Mucosa of descending colon (tissue), 3 donors: ENCODE results near the gene JPT1. TPM values are rescaled to one million over a fixed set of nuclear protein-coding genes. Genes with fewer than 3 reads are reported as not detected.

ENCODE experiments used
- ATAC-seq: fragments of 200-7000 bp; cut with Tn5 transposase; one replicate; pipeline ENCODE4 v1.9.1; 2020; ENCODE audit warnings: mild to moderate bottlenecking, moderate library complexity
- DNase-seq, 3 donors: peaks; one replicate each; pipeline ENCODE4 v3.0.0-alpha.2; 2020
- H3K36me3 ChIP-seq: fragments of 200-600 bp; one replicate; pipeline ENCODE4 v1.8.0; 2021; ENCODE audit warnings: low read depth, mild to moderate bottlenecking
- H3K4me1 ChIP-seq: fragments of 200-600 bp; one replicate; pipeline ENCODE4 v1.8.0; 2021; ENCODE audit warnings: low read depth, mild to moderate bottlenecking
- H3K4me3 ChIP-seq: fragments of 200-600 bp; one replicate; pipeline ENCODE4 v1.8.0; 2021; ENCODE audit warnings: mild to moderate bottlenecking
- H3K9me3 ChIP-seq: fragments of 200-600 bp; one replicate; pipeline ENCODE4 v1.8.0; 2021; ENCODE audit warnings: mild to moderate bottlenecking
- CTCF ChIP-seq: fragments of 200-600 bp; IDR thresholded peaks from one replicate; pipeline ENCODE4 v1.8.0; 2022; ENCODE audit warnings: antibody characterized with exemption, mild to moderate bottlenecking
- intact Hi-C, 2 donors: fragments of 100-400 bp; cut with DNase I in 1 of 2; cut with micrococcal nuclease in 1 of 2; formaldehyde crosslinking; loops; one replicate each; pipeline versions ENCODE4 v1.11.0 to v1.11.1; 2022; cut with DNase I, micrococcal nuclease
- total RNA-seq, 3 donors: library from RNA; stranded (reverse); fragmentation: NEBNext Ultra II Directional in 2 of 3; extraction: Animal tissue kit (Norgen Biotek cat#: 25700) in 2 of 3; gene quantifications; one replicate each; pipeline versions ENCODE4 v1.2.1 to v1.2.4, GENCODE V29; 2021 to 2023
- donor health status: DM: no; HTN: no; CAD: no; lungs with moderate emphysema.
- donor health status: DM: no; HTN: no; CAD: no.
- donor health status: DM: no; HTN: yes; CAD: no.

Gene JPT1
- total RNA-seq, 3 donors from 2014 or later, result 105 to 314 (median 209) TPM

DNA sequence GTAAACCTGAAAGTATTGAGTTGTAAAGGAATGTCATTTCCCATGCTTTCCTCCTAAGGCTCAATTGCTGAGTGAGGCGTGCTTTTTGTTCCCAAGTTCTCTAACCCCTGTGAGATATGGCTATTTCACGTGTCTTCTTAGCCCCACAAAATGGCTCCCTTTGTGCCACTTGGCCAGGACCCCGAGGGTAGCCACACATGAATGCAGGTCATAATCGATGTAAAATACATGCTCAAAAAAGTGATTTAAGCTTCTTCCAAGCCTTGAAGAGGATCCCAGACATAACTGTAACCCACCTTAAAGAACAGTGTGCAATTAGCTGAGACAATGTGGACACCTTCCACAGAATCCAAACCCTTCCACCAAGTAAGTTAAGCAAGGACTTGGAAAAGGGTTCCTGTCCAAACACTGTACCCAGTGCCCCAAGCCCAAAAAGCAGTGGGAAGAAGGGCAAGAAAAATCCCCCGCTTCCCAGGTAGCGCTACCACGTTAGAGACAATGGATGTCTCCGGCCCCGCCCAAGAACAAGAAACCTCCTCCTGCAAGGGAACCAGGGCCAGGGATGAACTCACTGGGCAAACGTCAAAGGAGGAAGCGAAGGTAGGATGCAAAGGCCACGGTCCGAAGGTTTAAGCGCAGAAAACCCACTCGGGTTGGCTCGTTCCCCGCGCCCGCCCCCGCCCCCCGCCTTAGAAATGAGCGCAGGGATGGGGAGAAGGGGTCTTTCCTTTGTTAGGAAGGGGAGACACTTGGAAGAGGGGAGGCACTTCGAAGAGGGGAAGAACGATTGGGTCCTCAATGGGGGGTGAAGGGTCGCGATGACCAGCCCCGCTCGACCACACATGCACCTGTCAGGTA lies 1.2 kb downstream of the JPT1 start:
- Histone ChIP-seq H3K4me1 (peaks cover 16% of the 10 kb centered on the region), H3K9me3 (no peaks in the 10 kb centered on the region), H3K4me3 (peak overlapping the region; percentile 82), H3K36me3 (no peaks in the 10 kb centered on the region)
- ATAC-seq (peak; percentile 74), DNase-seq (peak; percentile 68 to 74 (median 72))
- intact Hi-C loops, result no loop called here
- no peak for TF ChIP-seq CTCF

- Histone ChIP-seq H3K36me3 (no peaks in the 10 kb centered on the region), H3K9me3 (no peaks in the 10 kb centered on the region), H3K4me3 (no peak overlapping the region), H3K4me1 (peaks cover 19% of the 10 kb centered on the region)
- intact Hi-C loops, result no loop called here
- DNase-seq, result no peak
- no peak for ATAC-seq
- no peak for TF ChIP-seq CTCF
Observed at GRCh38 chr17:75152523-75152921, 1.8 kb downstream of the JPT1 start.

DNA sequence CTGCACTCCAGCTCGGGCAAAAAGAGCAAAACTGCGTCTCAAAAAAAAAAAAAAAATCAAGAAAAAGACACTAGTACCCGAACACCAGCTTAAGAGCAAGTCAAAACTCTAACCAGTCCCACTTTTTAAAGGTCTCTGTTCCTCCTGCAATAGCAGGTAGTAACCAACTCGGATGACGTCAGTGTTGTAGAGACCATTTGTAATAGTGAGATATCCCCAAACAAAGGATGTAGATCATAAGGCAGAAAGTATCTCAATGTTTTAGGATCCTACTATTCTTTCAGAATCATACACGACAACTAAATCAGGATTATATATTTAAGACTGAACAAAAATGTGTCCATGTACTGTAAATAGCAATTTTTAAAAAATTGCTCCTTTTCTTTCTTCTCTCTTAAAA lies 2.4 kb downstream of the JPT1 start:
- intact Hi-C loops, result no loop called here
- Histone ChIP-seq H3K9me3 (no peaks in the 10 kb centered on the region), H3K36me3 (no peaks in the 10 kb centered on the region), H3K4me1 (peaks cover 19% of the 10 kb centered on the region), H3K4me3 (no peak overlapping the region)
- DNase-seq, result no peak
- ATAC-seq, result no peak
- no peak for TF ChIP-seq CTCF

- peaks cover 3% of the 10 kb centered on the region for H3K36me3 ChIP-seq
- no peak for TF ChIP-seq CTCF
- intact Hi-C loops, result no loop called here
- no peak overlapping the region for H3K4me3 ChIP-seq
- DNase-seq, result peak in 1 of 3 donors; percentile 42
- no peaks in the 10 kb centered on the region for H3K9me3 ChIP-seq
- H3K4me1 ChIP-seq, result peaks cover 10% of the 10 kb centered on the region
- ATAC-seq, result peak; percentile 94
Observed at GRCh38 chr17:75147878-75148546, 6.3 kb downstream of the JPT1 start.

DNA sequence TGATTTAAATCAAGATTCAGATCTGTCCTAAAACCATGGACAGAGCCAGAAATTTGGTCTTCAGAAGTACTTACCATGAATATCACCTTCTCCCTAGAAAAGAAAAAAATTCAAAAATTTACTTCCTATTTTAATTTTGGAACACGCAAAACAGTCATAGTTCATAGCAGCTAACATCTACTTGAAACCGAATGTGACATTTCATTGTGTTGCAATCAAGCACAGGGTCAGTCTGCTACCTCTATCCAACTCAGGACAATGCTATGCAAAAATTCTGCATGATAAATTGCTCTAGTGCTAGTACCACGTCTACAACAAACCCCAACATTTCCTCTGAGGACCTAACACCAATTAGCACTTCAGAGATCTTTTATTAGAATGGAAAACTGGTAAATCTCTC lies 7.7 kb downstream of the JPT1 start:
- intact Hi-C loops, result no loop called here
- H3K4me3 ChIP-seq, result no peak overlapping the region
- H3K36me3 ChIP-seq, result peaks cover 3% of the 10 kb centered on the region
- no peaks in the 10 kb centered on the region for H3K9me3 ChIP-seq
- H3K4me1 ChIP-seq, result peaks cover 10% of the 10 kb centered on the region
- TF ChIP-seq CTCF, result no peak
- DNase-seq, result no peak
- no peak for ATAC-seq
